NCI-H526 (cell line): ENCODE data around the gene SLCO3A1.

Source experiments
- DNase-seq, 2 experiments: peaks; one replicate each; lab custom pipeline; 2025; lab: John Stamatoyannopoulos, UW

Gene SLCO3A1

DNA sequence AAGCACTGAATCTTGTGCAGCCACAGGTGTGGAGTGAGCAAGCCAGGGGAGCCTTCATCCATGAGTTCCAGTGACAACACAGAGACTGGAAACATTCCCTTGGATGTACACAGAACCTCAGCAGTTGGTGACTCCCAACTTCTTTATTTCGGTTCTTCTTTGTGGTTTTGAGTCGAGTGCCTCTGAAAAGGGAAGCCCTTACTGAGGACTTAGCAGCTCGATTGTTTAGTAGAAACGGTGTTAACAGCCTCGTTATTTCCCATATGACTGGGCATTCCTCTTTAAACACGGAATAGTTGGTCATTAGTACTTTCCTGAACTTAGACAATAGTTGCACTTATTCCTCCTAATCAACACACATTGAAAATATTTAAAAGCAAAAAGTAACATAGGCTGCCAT, 7.7 kb downstream of the SLCO3A1 start:
- DNase-seq = no peak

DNA sequence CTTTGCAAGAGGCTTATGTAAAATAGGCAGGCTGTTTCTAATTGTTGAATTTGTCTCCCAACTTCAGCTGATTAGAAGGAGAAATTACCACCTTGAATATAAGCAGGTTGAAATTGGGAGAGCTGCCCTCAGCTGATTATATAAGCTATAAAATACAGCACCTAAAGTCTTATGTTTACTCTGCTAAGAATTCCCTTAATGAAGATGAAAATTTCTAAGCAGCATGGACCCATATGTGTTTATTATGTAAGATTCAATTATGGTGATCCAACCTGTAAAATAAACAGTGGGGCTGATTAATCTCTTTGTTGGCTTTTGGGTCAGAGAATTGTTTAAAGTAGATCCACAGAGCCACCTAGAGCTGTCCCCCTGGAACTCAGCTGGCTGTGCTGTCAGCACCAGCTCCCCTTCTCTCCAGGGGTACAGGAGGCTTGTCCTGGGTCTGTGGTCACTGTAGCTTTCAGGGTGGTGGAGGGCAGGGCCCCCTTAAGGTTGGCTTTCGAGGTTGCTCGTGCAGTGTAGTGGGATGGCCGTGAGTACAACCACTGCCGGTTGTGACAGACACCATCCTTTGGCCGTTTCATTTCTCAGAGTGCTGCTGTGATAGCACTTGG, 9.5 kb downstream of the SLCO3A1 start:
- DNase-seq = peak in 1 of 2 experiments; percentile 31

GRCh38 chr15:91863621-91864255, 10.2 kb downstream of the SLCO3A1 start:
- no peak for DNase-seq

DNA sequence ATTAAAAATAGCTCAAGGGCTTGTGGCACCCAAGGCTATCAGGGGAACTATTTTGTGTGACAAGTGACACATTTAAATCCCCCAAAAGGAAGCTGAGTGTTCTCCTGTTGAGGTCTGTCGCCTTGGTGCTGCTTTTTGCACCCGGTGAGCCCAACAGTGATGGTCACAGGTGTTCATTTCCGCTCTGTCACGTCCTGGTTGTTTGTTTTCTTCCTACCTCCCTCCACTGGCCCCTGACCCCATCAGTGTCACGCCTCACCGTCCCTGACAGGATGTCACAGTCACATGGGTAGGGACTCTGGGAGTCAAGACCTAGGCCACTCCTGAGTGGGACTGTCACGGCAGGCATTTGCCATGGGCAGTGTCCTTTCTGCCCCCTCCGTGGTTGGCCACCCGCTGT, 11.2 kb downstream of the SLCO3A1 start:
- DNase-seq = no peak

- no peak for DNase-seq
These were observed 12.0 kb downstream of the SLCO3A1 start for GRCh38 chr15:91865486-91865885.

- no peak for DNase-seq
These were observed 12.4 kb downstream of the SLCO3A1 start for GRCh38 chr15:91865950-91866349.

GRCh38 chr15:91866371-91866905, 12.9 kb downstream of the SLCO3A1 start:
- no peak for DNase-seq

GRCh38 chr15:91866971-91867372, 13.5 kb downstream of the SLCO3A1 start:
- DNase-seq = peak; percentile 28 to 77

DNA sequence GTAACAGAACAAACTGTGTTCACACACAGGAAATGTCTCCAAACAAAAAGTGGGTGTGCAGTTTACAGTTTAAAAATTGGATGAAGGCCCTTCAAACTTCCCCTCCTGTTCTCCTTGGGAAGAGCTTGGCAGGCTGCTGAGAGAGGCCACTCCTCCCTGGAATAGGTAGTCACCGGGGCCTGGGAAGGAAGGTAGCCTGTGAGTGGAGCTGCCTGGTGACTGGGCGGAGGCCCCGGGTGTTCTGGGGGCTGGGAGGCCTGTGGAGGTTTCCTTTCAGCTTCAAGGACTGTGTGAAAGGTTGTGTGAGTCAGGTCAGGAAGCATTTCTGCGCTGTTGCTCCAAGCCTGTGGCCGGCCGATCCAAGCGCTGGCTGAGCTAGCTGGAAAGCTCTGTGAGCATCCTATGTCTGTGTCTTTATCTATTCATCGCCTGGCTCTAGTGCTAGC, 14.1 kb downstream of the SLCO3A1 start:
- no peak for DNase-seq

GRCh38 chr15:91870876-91871537, 17.5 kb downstream of the SLCO3A1 start:
- DNase-seq = no peak

DNA sequence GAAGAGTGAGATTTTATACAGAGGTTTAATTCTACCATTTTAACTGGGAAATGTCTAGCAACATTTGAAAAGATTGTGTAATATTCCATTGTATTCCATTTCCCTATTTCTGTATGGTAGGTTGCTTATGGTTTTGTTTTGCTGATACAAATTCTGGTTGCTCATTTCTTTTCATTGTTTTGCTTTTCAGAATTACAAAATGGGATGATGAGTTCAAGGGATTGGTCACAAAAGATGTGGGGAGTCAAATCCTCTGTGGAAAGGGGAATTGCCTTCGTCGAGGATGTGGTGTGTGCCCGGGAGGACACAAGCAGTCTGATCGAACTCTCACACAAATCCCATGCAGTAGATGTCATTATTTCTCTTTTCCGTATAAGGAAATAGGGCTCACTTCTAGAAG, 18.3 kb downstream of the SLCO3A1 start:
- DNase-seq = no peak

GRCh38 chr15:91872356-91873137, 19.0 kb downstream of the SLCO3A1 start:
- DNase-seq = no peak

GRCh38 chr15:91873138-91873536, 19.6 kb downstream of the SLCO3A1 start:
- no peak for DNase-seq

DNA sequence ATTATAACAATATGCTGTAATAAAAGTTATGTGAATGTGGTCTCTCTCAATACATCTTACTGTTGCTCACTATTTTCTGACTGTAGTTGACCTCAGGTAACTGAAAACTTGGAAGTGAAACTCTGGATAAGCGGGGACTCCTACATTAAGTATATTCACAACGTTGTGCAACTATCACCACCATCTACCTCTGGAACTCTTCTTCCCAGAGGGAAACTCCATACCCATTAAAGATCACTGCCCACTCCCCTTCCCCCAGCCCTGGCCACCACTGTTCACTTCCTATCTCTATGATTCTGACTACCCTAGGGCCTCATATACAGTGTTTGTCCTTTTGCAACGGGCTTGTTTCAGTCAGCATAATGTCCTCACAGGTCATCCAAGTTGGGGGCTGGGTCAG, 20.7 kb downstream of the SLCO3A1 start:
- no peak for DNase-seq

DNA sequence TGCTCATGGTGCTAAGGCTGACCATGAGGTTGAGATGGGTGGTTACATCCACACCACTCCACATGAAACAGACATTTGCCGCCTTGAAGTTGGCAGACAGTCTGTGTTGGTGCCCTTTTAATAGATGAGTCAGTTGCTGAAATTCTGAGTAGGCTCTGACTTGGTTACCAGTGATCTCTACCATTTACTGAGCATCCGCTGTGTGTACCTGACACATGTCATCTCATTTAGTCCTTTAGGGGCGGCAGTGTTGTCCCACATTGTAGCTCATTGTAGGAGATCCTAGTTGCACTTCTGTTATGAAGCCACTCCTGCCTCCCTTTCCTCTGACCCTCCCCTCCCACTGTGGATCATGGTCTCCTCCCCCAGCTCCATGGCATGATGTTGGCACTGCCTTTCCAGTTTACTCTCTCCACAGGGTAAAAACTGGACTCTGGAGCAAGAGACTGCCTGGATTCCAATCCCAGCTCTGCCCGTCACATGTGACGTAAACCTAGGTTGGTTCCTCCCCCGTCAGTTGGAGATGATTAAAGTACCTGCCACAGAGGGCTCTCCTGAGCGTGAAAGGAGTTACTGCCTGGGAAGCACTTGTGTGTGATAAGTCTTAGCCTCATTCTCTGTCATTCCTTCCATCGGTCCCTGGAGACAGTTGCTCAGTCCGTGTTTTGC, 21.6 kb downstream of the SLCO3A1 start:
- no peak for DNase-seq

DNA sequence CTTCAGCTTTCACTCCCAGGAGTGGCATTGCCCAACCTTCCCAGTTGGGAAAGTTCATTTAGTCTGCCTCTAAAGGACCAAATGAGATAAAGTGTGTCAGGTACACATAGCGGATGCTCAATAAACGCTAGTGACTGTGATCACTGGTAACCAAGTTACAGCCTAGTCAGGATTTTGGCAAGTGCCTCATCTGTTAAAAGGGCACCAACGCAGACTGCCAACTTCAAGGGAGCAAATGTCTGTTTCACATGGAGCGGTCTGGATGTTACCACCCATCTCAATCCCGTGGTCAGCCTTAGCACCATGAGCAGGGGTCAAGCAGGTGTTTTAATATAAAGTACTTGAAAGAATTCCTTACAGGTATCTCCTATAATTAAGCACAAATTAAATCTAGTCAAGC, 22.7 kb downstream of the SLCO3A1 start:
- no peak for DNase-seq

GRCh38 chr15:91878319-91878870, 24.9 kb downstream of the SLCO3A1 start:
- no peak for DNase-seq

DNA sequence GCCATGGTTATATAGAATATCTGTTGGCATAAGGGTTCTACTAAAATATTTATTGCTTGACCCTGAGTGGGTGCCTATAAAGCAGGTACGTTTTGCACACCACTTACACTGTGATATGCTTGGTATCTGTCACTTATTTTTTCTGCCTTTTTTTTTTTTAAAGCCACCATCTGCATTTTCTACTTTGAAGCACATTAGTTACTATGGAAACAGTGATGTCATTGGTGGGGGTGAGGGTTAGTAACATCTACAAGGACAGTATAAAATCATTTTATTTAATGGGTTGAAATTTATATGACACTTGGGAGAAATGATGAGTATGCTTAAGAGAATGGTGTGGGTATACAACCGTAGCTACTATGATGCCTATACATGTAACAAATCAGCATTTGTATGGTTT, 25.6 kb downstream of the SLCO3A1 start:
- DNase-seq = no peak

- no peak for DNase-seq
These were observed 26.9 kb downstream of the SLCO3A1 start for GRCh38 chr15:91880373-91880772.

DNA sequence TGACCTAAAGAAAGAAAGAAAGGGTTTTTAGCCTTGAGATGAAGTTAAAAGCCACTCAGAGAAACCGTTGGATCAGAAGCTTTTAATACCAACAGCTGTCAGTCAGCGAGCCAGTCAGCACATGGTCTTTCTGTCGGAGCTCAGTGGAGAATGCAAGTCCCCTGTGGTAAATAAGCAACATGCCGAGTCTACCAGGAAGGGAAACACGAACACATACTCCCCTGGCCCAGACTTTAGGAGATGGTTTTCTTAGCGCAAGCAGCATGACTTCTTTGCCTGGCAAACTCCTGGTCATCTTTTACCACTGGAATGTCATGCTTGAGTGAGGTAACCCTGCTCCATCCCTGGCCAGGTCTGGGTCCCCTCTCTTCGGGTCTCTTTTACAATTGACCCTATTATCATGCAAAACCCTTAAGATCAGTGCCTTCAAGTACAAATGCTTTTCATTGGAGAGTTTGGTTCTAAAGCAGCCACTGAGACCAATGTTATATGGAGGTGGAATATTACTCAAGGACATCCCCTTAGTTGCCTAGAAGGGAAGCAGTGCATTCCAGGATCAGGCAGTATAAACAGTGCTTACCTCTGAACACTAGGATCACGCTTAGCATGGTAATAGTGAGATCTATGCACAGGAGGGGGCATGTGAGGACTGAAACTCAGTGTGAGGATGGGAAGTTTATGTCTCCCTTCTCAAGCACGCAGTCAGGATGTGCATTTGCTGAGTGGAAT, 28.2 kb downstream of the SLCO3A1 start:
- DNase-seq = no peak
